Stimulated activated memory B cell treated with anti-CD40 and anti-IgM and Interleukin-4, amounts not matched to agents 10 μg/mL and 1 μg/mL and 100 μg/mL, for 72 hours (primary cell): ENCODE data around the gene OR7A5.
"Not testable (repeated sequence)": the region's sequence is repeated elsewhere in the genome, so short reads cannot be mapped to it uniquely, and the experiment has no call there.

Experiments used
- ATAC-seq: fragments of 150-1000 bp; cut with Tn5 transposase; 2 replicates; pipeline ENCODE4 v1.10.0; 2021
- H3K27ac Mint-ChIP-seq: one replicate; pipeline ENCODE4 v1.8.0; 2022; ENCODE audit warnings: mild to moderate bottlenecking, mixed read lengths
- H3K27me3 Mint-ChIP-seq: one replicate; pipeline ENCODE4 v1.8.0; 2022; ENCODE audit warnings: mixed read lengths
- H3K36me3 Mint-ChIP-seq: one replicate; pipeline ENCODE4 v1.8.0; 2022; ENCODE audit warnings: mixed read lengths
- H3K4me1 Mint-ChIP-seq: one replicate; pipeline ENCODE4 v1.8.0; 2022; ENCODE audit warnings: mixed read lengths
- H3K4me3 Mint-ChIP-seq: one replicate; pipeline ENCODE4 v1.8.0; 2022; ENCODE audit warnings: mild to moderate bottlenecking, moderate library complexity, mixed read lengths
- H3K9me3 Mint-ChIP-seq: one replicate; pipeline ENCODE4 v1.8.0; 2022; ENCODE audit warnings: mixed read lengths

Gene OR7A5

DNA sequence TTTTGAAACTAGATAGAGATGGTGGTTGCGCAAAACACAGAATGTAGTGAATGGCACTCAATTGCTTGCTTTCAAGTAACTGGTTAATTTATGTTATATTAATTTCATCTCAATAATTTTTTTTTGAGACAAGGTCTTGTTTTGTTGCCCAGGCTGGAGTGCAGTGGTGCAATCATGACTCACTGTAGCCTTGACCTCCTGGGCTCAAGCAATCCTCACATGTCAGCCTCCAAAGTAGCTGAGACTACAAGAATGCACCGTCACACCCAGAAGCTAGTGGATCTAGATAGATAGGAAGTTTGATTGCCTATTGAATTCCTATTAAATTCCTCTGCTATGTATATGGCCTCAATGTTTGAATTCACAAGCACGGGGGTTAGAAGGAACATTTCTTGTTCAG is 30.2 kb downstream of the OR7A5 start:
- no peaks in the 10 kb centered on the region for H3K9me3 Mint-ChIP-seq
- peaks cover 8% of the 10 kb centered on the region for H3K4me1 Mint-ChIP-seq
- H3K27me3 Mint-ChIP-seq, result peaks cover 13% of the 10 kb centered on the region
- no peak for ATAC-seq
- no peak overlapping the region for H3K27ac Mint-ChIP-seq
- no peaks in the 10 kb centered on the region for H3K36me3 Mint-ChIP-seq
- no peak overlapping the region for H3K4me3 Mint-ChIP-seq

DNA sequence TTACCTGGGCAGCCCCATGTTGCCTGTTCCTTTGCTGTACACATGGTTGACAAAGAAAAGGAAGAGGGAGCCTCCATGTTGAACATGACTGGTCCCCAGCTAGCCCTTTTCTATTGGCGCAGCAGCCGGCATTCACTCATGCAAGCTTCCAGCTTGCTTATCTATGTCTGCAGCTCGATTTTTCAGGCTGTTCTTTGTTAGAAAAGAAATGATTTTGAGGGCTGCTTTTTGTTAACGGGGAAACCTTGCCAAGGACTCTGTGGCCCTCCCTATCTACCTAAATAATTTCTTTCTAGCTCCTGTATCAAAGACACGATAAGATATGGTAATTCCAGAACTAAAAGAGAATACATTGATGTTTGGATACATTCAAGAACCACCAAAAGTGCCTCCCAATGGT is 36.2 kb downstream of the OR7A5 start:
- no peak overlapping the region for H3K4me3 Mint-ChIP-seq
- ATAC-seq, result no peak
- no peaks in the 10 kb centered on the region for H3K4me1 Mint-ChIP-seq
- no peaks in the 10 kb centered on the region for H3K36me3 Mint-ChIP-seq
- no peak overlapping the region for H3K27ac Mint-ChIP-seq
- H3K9me3 Mint-ChIP-seq, result no peaks in the 10 kb centered on the region
- peaks cover 18% of the 10 kb centered on the region for H3K27me3 Mint-ChIP-seq

DNA sequence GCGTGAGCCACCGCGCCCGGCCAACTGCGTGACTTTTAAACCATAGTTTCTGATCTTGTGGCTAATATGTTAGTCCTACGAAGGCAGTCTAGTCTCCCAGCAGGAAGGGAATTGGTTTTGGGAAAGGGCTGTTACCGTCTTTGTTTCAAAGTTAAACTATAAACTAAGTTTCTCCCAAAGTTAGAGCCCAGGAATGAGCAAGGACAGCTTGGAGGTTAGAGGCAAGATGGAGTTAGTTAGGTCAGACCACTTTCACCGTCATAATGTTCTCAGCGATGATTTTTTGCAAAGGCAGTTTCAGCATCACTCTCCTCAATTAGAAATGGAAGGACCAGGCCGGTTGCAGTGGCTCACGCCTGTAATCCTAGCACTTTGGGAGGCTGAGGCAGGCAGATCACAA is 39.0 kb downstream of the OR7A5 start:
- no peak for ATAC-seq
- Mint-ChIP-seq H3K9me3 (no peaks in the 10 kb centered on the region), H3K4me1 (no peaks in the 10 kb centered on the region), H3K36me3 (no peaks in the 10 kb centered on the region), H3K27ac (no peak overlapping the region), H3K4me3 (no peak overlapping the region), H3K27me3 (peaks cover 10% of the 10 kb centered on the region)

DNA sequence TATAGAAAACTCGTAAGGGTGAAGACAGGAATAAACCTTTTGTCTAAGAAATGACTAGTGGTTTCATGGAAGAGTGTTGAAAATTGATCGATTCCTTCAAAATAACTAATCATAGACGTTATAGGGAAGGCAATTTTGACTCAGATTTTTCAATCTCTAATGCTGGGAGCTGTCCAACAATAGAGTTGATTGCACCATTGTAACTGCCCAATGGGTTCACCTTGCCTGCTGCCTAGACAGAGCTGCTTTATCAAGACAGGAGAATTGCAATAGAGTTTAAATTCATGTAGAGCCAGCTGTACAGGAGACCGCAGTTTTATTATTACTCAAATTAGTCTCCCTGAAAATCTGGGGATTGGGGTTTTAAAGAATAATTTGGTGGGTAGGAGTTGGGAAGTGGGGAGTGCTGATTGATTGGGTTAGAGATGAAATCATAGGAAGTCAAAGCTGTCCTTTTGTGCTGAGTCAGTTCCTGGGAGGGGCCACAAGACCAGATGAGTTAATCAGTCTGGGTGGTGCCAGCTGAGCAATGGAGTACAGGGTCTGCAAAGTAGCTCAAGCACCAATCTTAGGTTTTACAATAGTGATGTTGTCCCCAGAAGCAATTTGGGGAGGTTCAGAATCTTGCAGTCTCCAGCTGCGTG is 39.8 kb downstream of the OR7A5 start:
- H3K36me3 Mint-ChIP-seq, result no peaks in the 10 kb centered on the region
- H3K27ac Mint-ChIP-seq, result no peak overlapping the region
- H3K27me3 Mint-ChIP-seq, result peaks cover 10% of the 10 kb centered on the region
- no peaks in the 10 kb centered on the region for H3K4me1 Mint-ChIP-seq
- no peaks in the 10 kb centered on the region for H3K9me3 Mint-ChIP-seq
- H3K4me3 Mint-ChIP-seq, result no peak overlapping the region
- no peak for ATAC-seq

DNA sequence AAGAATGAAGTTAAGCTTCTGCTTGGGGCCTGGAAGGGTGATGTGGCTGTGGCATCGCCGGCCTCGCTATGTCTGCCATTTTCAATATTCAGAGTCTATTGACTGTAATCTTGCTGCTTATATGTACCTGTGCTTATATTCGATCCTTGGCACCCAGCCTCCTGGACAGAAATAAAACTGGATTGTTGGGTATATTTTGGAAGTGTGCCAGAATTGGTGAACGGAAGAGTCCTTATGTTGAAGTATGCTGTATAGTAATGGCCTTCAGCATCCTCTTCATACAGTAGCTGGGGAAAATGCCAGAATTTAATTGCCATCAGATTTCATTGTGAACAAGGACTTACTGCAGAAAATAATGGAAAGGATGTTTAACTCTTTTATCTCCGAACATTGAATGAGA is 42.7 kb downstream of the OR7A5 start:
- not testable (repeated sequence) for H3K9me3 Mint-ChIP-seq, H3K27ac Mint-ChIP-seq, H3K36me3 Mint-ChIP-seq, H3K4me3 Mint-ChIP-seq, H3K4me1 Mint-ChIP-seq, H3K27me3 Mint-ChIP-seq, ATAC-seq

DNA sequence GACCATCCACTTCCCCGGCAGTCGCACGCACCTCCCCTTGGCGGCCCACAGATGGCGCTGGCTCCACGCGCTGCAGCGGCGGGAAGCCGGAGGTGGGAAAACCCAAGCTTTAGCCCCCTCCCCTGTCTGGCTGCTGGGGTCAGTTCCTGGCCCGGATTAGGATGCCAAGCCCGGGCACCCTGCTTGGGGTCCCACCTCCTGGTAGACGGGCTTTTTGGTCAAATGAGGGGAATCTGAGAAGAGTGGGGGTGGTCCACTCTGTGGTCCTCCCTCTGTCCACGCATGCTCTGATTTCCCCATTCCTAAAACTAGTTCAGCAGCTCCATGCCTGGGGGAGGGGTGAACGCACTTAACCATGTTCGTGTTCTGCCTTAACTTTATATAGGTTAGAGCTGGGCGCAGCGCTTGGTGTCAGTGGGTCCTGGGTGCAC is 48.5 kb downstream of the OR7A5 start:
- Mint-ChIP-seq H3K27ac (no peak overlapping the region), H3K9me3 (peaks cover 4% of the 10 kb centered on the region), H3K27me3 (peaks cover 31% of the 10 kb centered on the region), H3K4me3 (peak overlapping the region; percentile 0), H3K4me1 (peaks cover 30% of the 10 kb centered on the region), H3K36me3 (no peaks in the 10 kb centered on the region)
- no peak for ATAC-seq

DNA sequence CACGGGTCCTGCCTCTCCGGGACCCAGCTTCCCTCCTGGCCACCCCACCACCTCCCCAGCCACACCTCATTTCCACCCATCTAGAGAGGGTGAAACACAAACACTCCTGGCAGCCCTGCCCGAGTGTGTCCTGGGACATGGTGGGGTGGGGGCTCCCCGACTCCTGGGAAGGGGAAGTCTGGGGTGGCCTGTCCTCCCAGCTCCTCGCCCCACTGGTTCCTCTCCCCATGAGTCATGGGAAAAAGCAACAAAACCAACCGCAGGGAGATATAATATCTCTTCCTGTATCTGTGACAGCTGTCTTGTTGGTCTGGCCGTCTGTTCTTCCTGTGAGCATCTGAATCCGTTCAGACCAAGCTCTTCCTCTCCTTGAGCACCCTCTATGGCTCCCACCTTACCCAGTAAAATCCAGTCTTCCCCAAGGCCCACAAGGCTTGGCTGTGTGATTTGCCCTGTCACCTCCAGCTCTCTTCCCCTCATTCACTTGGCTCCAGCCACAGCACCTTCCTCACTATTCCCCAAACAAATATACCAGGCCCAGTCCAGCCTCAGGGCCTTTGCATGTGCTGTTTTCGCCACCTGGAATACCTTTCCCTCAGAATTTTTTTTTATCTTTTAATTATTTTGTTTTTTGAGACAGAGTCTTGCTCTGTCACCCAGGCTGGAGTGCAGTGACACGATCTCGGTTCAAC is 49.7 kb downstream of the OR7A5 start:
- H3K4me3 Mint-ChIP-seq, result peak overlapping the region; percentile 21
- H3K27ac Mint-ChIP-seq, result peak overlapping the region; percentile 82
- peak; percentile 53 for ATAC-seq

DNA sequence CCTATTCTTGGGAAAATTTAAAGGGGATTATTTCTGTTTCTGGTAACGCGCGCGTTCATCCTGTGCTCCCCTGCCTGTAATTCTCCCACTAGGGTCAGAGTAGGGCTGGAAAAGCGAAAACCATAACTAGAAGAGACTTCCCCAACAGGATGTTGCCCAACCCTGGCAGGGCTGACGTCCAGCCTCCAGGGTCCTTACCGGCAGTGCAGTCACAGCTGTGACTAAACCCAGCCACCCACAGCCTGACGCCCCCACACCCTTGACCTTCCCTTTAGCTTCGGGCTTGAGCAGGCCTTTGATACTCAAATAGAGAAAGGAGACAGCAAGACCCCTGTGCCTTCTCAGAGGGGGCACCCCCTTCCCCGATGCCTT is 50.3 kb downstream of the OR7A5 start:
- not testable (repeated sequence) for H3K9me3 Mint-ChIP-seq, H3K36me3 Mint-ChIP-seq
- Mint-ChIP-seq H3K27ac (peak overlapping the region; percentile 82), H3K4me3 (peak overlapping the region; percentile 41), H3K4me1 (peaks cover 38% of the 10 kb centered on the region), H3K27me3 (peaks cover 39% of the 10 kb centered on the region)
- ATAC-seq, result peak; percentile 93

More for the DNA sequence above, 49.7 kb downstream of the OR7A5 start:
- H3K36me3 Mint-ChIP-seq, H3K9me3 Mint-ChIP-seq: not testable (repeated sequence)
- Mint-ChIP-seq H3K4me1 (peaks cover 38% of the 10 kb centered on the region), H3K27me3 (peaks cover 38% of the 10 kb centered on the region)

DNA sequence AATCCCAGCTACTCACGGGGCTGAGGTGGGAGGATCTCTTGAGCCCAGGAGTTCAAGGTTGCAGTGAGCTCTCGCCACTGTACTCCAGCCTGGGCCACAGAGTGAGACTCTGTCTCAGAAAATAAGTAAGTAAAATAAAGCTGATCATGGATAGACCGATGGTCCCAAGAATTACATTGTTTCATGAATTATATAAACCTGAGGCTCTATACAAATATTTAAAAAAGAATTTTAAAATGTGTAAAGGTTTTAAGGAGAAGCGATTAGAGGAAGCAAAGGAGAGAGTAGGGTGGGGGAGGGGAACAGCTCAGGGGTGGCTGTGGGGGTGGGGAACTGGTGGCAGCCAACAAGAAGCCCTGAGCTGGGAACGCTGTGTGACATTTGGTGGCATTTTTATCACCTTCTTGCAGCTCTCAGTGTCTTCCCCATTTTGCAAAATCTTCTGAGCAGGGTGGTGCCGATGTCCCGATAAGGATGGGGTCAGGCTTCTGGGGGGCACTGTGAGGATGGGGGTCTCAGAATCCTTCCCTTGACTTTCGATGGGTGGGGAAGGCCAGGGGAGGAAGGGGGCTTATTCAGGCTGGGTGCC is 51.5 kb downstream of the OR7A5 start:
- not testable (repeated sequence) for H3K36me3 Mint-ChIP-seq, H3K9me3 Mint-ChIP-seq, ATAC-seq, H3K4me3 Mint-ChIP-seq, H3K27ac Mint-ChIP-seq
- Mint-ChIP-seq H3K27me3 (peaks cover 50% of the 10 kb centered on the region), H3K4me1 (peaks cover 38% of the 10 kb centered on the region)

DNA sequence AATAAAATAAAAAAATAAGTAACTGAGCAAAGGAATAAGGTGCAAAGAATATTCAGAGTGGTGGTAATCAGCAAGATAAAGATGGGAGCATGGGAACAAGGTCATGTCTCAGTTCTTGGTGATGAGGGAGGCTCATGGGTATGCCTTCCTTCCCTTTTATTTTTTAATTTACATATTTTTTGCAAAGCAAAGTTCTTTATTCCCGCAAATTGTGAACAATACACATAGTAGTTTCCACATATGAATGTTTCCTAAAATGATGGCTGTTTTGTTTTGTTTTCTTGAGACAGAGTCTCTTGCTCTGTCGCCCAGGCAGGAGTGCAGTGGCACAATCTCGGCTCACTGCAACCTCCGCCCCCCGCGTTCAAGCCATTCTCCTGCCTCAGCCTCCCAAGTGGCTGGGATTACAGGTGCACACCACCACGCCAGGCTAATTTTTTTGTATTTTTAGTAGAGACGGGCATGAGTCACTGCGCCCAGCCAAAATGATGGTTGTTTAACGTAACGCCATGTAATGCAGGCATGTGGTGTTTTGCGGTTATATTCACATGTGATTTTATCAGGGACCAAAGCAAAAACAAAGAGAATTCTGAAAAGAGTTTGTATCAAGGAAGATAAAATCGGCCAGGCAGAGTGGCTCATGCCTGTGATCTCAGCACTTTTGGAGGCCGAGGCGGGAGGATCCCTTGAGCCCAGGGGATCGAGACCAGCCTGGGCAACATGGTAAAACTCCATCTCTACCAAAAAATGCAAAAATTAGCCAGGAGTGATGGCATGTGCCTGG is 52.2 kb downstream of the OR7A5 start:
- Mint-ChIP-seq H3K4me3 (no peak overlapping the region), H3K27me3 (peaks cover 43% of the 10 kb centered on the region), H3K36me3 (no peaks in the 10 kb centered on the region), H3K27ac (no peak overlapping the region), H3K9me3 (no peaks in the 10 kb centered on the region), H3K4me1 (peaks cover 38% of the 10 kb centered on the region)
- no peak for ATAC-seq

DNA sequence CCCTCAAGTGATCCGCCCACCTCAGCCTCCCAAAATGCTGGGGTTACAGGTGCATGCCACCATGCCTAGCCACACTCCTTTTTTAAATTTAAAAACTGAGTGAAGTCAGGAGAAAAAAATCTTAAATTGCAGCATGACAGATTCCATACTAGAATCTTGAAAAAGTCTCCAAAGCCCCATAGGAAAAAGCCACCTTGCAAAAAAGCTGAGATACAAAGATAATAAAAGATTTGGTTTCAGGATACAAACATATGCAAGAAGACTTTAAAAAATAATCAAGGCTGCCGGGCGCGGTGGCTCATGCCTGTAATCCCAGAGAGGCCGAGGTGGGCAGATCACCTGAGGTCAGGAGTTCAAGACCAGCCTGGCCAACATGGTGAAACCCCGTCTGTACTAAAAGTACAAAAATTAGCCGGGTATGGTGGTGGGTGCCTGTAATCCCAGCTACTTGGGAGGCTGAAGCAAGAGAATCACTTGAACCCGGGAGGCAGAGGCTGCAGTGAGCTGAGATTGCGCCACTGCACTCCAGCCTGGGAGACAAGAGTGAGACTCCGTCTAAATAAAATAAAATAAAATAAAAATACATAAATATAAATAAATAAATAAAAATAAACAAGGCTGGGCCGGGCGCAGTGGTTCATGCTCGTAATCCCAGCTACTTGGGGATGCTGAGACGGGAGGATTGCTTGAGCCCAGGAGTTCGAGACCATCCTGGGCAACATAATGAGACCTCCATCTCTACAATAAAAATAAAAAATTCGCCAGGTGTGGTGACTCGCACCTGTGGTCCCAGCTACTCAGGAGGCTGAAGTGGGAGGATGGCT is 53.1 kb downstream of the OR7A5 start:
- not testable (repeated sequence) for H3K9me3 Mint-ChIP-seq, H3K27ac Mint-ChIP-seq, ATAC-seq, H3K4me3 Mint-ChIP-seq, H3K36me3 Mint-ChIP-seq
- Mint-ChIP-seq H3K4me1 (peaks cover 41% of the 10 kb centered on the region), H3K27me3 (peaks cover 45% of the 10 kb centered on the region)

DNA sequence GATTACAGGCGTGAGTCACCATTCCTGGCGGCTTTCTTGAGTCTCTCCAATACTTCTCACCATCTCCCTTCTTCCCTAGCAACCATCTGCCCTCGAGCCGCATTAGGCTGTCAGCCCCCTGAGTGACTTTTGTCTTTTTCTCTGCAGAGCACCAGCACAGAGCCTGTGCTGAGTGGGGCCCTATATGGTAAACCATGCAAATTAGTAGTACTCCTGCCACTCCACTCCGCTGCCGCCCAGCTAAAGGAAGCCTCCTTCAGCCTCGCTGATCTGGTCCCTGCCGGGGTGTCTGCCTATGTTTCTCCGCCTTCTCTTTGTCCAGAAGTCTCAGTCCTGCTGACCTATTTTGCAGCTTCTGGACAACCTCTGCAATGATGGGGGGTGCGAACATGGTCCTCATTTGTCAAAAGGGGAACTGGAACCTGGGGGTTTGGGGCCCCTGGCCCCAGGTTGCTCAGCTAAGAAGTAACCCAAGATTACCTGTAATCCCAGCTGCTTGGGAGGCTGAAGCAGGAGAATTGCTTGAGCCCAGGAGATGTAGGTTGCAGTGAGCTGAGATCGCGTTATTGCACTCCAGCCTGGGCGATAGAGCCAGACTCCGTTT is 54.3 kb downstream of the OR7A5 start:
- peak; percentile 58 for ATAC-seq

DNA sequence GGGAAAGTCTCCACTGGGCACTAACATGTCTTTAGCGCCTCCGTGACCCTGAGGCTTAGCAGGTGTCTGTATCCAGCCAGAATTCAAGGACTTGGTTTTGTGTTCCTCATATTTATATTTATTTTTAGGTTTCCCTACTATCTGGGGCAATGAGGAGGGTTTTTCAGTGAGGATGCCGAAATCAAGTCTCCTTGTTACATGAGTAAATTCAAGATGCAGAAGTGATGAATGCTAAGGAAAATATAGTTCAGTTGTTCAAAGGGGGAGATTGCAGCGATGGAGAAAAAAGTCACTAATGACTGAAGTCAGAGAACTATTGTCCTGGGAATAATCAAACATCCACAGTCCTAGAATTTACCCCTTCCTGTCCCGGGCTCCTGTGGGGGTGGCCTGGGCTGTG is 55.8 kb downstream of the OR7A5 start:
- ATAC-seq, result no peak
- Mint-ChIP-seq H3K27ac (no peak overlapping the region), H3K4me3 (no peak overlapping the region), H3K4me1 (peaks cover 34% of the 10 kb centered on the region), H3K9me3 (no peaks in the 10 kb centered on the region), H3K27me3 (peaks cover 43% of the 10 kb centered on the region), H3K36me3 (no peaks in the 10 kb centered on the region)

More for the DNA sequence above, 54.3 kb downstream of the OR7A5 start:
- not testable (repeated sequence) for H3K9me3 Mint-ChIP-seq, H3K36me3 Mint-ChIP-seq, H3K4me3 Mint-ChIP-seq
- Mint-ChIP-seq H3K27ac (peak overlapping the region; percentile 51), H3K27me3 (peaks cover 47% of the 10 kb centered on the region), H3K4me1 (peaks cover 43% of the 10 kb centered on the region)

DNA sequence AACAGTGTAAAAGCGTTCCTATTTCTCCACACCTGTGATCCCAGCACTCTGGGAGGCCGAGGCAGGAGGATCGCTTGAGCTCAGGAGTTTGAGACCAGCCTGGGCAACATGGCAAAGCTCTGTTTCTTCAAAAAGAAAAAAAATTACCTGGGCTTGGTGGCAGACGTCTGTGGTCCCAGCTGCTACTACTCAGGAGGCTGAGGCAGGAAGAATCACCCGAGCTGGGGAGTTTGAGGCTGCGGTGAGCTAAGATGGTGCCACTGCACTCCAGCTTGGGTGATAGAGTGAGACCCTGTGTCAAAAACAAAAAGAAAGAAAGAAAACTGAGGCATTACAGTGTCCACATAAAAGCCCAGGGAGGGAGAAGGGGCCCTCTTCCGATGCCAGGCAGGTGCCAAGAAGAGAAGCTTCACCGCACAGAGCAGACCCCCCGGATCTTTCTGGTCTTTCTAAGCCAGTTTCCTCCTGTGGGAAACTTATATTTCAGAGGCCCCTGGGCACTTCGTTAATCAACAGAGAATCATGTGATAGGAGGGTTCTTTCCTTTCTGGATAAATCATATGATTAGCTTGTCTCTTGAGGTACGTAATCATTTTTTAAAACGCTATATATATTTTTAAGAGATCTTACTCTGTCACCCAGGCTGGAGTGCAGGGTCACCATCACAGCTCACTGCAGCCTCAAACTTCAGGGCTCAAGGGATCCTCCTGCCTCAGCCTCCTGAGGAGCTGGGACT is 56.7 kb downstream of the OR7A5 start, which contains the start of gene ADGRE2:
Gene ADGRE2 (minus strand): TSS at position 451 of the 736 bp plus-strand sequence. CDS start 1,804 bp downstream, outside the sequence.
- not testable (repeated sequence) for H3K9me3 Mint-ChIP-seq, ATAC-seq, H3K27ac Mint-ChIP-seq, H3K4me3 Mint-ChIP-seq, H3K36me3 Mint-ChIP-seq
- H3K27me3 Mint-ChIP-seq, result peaks cover 52% of the 10 kb centered on the region
- H3K4me1 Mint-ChIP-seq, result peaks cover 29% of the 10 kb centered on the region
